ENCODE results near the gene WHRN. TPM values are rescaled to one million over a fixed set of nuclear protein-coding genes. Genes with fewer than 3 reads are reported as not detected.

WHRN gene
- total RNA-seq, 1 experiment from 2014 or later: 1.4 TPM

GRCh38 chr9:114481789-114482188 lies 23.5 kb downstream of the WHRN start:
- ChIA-PET POLR2A (no interaction called here), CTCF (no interaction called here)
- Histone ChIP-seq H3K4me1 (no peaks in the 10 kb centered on the region), H3K36me3 (ENCODE audit: control insufficient read depth, insufficient read depth, low read length) (no peaks in the 10 kb centered on the region), H3K9me3 (no peaks in the 10 kb centered on the region), H3K4me3 (ENCODE audit: low read depth, low read length) (no peak overlapping the region), H3K27me3 (replicated peaks; ENCODE audit: control insufficient read depth, insufficient read depth, low read length) (no peaks in the 10 kb centered on the region; the same call in 1 of the 2 replicates)
- intact Hi-C loops (cut with micrococcal nuclease; ENCODE audit: unreplicated experiment): no loop called here
- TF ChIP-seq CTCF (IDR thresholded peaks at IDR 0.05; ENCODE audit: insufficient read depth in 1 of 2, low read depth in 1 of 2, low read length in 1 of 2, severe bottlenecking in 1 of 2, unreplicated experiment in 1 of 2): no peak
- Mint-ChIP-seq H3K9me3 (ENCODE audit: unreplicated experiment) (no peaks in the 10 kb centered on the region), H3K4me1 (ENCODE audit: low read depth, unreplicated experiment) (no peaks in the 10 kb centered on the region), H3K27ac (ENCODE audit: unreplicated experiment) (no peak overlapping the region), H3K4me3 (ENCODE audit: unreplicated experiment) (no peak overlapping the region), H3K36me3 (ENCODE audit: insufficient read depth, unreplicated experiment) (no peaks in the 10 kb centered on the region), H3K27me3 (ENCODE audit: insufficient read depth, unreplicated experiment) (no peaks in the 10 kb centered on the region)
- BruUV-seq (replicated peaks): no TSS peak
- no peak for DNase-seq

GRCh38 chr9:114480746-114481435 lies 24.4 kb downstream of the WHRN start:
- H3K36me3 Mint-ChIP-seq (ENCODE audit: insufficient read depth, unreplicated experiment): no peaks in the 10 kb centered on the region
- H3K4me3 ChIP-seq (ENCODE audit: low read depth, low read length): no peak overlapping the region
- intact Hi-C loops (cut with micrococcal nuclease; ENCODE audit: unreplicated experiment): no loop called here
- H3K27me3 ChIP-seq (replicated peaks; ENCODE audit: control insufficient read depth, insufficient read depth, low read length): no peaks in the 10 kb centered on the region; the same call in 1 of the 2 replicates
- H3K9me3 Mint-ChIP-seq (ENCODE audit: unreplicated experiment): no peaks in the 10 kb centered on the region
- H3K4me1 Mint-ChIP-seq (ENCODE audit: low read depth, unreplicated experiment): no peaks in the 10 kb centered on the region
- CTCF ChIA-PET: no interaction called here
- POLR2A ChIA-PET: no interaction called here
- H3K9me3 ChIP-seq: no peaks in the 10 kb centered on the region
- peaks cover 5% of the 10 kb centered on the region for H3K27me3 Mint-ChIP-seq (ENCODE audit: insufficient read depth, unreplicated experiment)
- no peaks in the 10 kb centered on the region for H3K4me1 ChIP-seq
- H3K27ac Mint-ChIP-seq (ENCODE audit: unreplicated experiment): no peak overlapping the region
- DNase-seq: no peak
- no peak for TF ChIP-seq CTCF (IDR thresholded peaks at IDR 0.05; ENCODE audit: insufficient read depth in 1 of 2, low read depth in 1 of 2, low read length in 1 of 2, severe bottlenecking in 1 of 2, unreplicated experiment in 1 of 2)
- BruUV-seq (replicated peaks): no TSS peak
- H3K36me3 ChIP-seq (ENCODE audit: control insufficient read depth, insufficient read depth, low read length): no peaks in the 10 kb centered on the region
- no peak overlapping the region for H3K4me3 Mint-ChIP-seq (ENCODE audit: unreplicated experiment)

- H3K4me3 ChIP-seq (ENCODE audit: low read depth, low read length): no peak overlapping the region
- no peaks in the 10 kb centered on the region; the same call in 1 of the 2 replicates for H3K27me3 ChIP-seq (replicated peaks; ENCODE audit: control insufficient read depth, insufficient read depth, low read length)
- no TSS peak for BruUV-seq (replicated peaks)
- DNase-seq: no peak
- peaks cover 5% of the 10 kb centered on the region for H3K27me3 Mint-ChIP-seq (ENCODE audit: insufficient read depth, unreplicated experiment)
- intact Hi-C loops (cut with micrococcal nuclease; ENCODE audit: unreplicated experiment): no loop called here
- no peaks in the 10 kb centered on the region for H3K36me3 Mint-ChIP-seq (ENCODE audit: insufficient read depth, unreplicated experiment)
- H3K4me3 Mint-ChIP-seq (ENCODE audit: unreplicated experiment): no peak overlapping the region
- CTCF ChIA-PET: no interaction called here
- POLR2A ChIA-PET: no interaction called here
- no peaks in the 10 kb centered on the region for H3K36me3 ChIP-seq (ENCODE audit: control insufficient read depth, insufficient read depth, low read length)
- no peak overlapping the region for H3K27ac Mint-ChIP-seq (ENCODE audit: unreplicated experiment)
- no peaks in the 10 kb centered on the region for H3K4me1 ChIP-seq
- TF ChIP-seq CTCF (IDR thresholded peaks at IDR 0.05; ENCODE audit: insufficient read depth in 1 of 2, low read depth in 1 of 2, low read length in 1 of 2, severe bottlenecking in 1 of 2, unreplicated experiment in 1 of 2): no peak
- no peaks in the 10 kb centered on the region for H3K4me1 Mint-ChIP-seq (ENCODE audit: low read depth, unreplicated experiment)
- H3K9me3 Mint-ChIP-seq (ENCODE audit: unreplicated experiment): no peaks in the 10 kb centered on the region
- H3K9me3 ChIP-seq: no peaks in the 10 kb centered on the region
These were observed 26.4 kb downstream of the WHRN start for GRCh38 chr9:114478871-114479270.
